Caco-2 (cell line): ENCODE data around the gene IDE. TPM values are rescaled to one million over a fixed set of nuclear protein-coding genes. Genes with fewer than 3 reads are reported as not detected.

Source experiments
- BruUV-seq: library from RNA; stranded (reverse); fragments of 400-500 nt; replicated peaks from 2 replicates; lab custom pipeline; 2021; lab: Mats Ljungman, UMichigan
- CTCF ChIA-PET: fragments of 300-600 bp; sonication (Branson Sonifier 250); formaldehyde crosslinking; loops from one replicate; lab custom pipeline; 2022; ENCODE audit warnings: antibody characterized with exemption; lab: Charles Lee
- POLR2A ChIA-PET: fragments of 300-600 bp; sonication (Branson Sonifier 250); formaldehyde crosslinking; loops from one replicate; lab custom pipeline; 2022; ENCODE audit warnings: antibody characterized with exemption; lab: Charles Lee
- DNase-seq, 2 experiments: peaks; one replicate each; pipeline versions ENCODE4 v3.0.0 to v3.0.0-alpha.2; 2020 to 2022
- H3K27me3 ChIP-seq: replicated peaks from 2 replicates; pipeline ENCODE4 v1.6.0; 2011; ENCODE audit warnings: low read length; ENCODE audit not compliant: control insufficient read depth, insufficient read depth
- H3K36me3 ChIP-seq: 2 replicates; pipeline ENCODE4 v1.5.1; 2011; ENCODE audit warnings: low read length; ENCODE audit not compliant: control insufficient read depth, insufficient read depth
- H3K4me1 ChIP-seq: fragments of 250-450 bp; sonication (Bioruptor Pico); 2 replicates; pipeline ENCODE4 v1.5.1; 2020; ENCODE audit warnings: mild to moderate bottlenecking
- H3K4me3 ChIP-seq: 2 replicates; pipeline ENCODE4 v1.5.1; 2011; ENCODE audit warnings: low read depth, mild to moderate bottlenecking, control low read depth, low read length
- H3K9me3 ChIP-seq: fragments of 250-450 bp; sonication (Bioruptor Pico); 2 replicates; pipeline ENCODE4 v1.5.1; 2020; ENCODE audit warnings: mild to moderate bottlenecking, moderate library complexity
- H3K27ac Mint-ChIP-seq: one replicate; pipeline ENCODE4 v1.8.0; 2022; ENCODE audit warnings: mixed read lengths; ENCODE audit not compliant: unreplicated experiment
- H3K27me3 Mint-ChIP-seq: one replicate; pipeline ENCODE4 v1.8.0; 2022; ENCODE audit warnings: mixed read lengths; ENCODE audit not compliant: insufficient read depth, unreplicated experiment
- H3K36me3 Mint-ChIP-seq: one replicate; pipeline ENCODE4 v1.8.0; 2022; ENCODE audit warnings: mild to moderate bottlenecking, mixed read lengths; ENCODE audit not compliant: insufficient read depth, unreplicated experiment
- H3K4me1 Mint-ChIP-seq: one replicate; pipeline ENCODE4 v1.8.0; 2022; ENCODE audit warnings: low read depth, mixed read lengths; ENCODE audit not compliant: unreplicated experiment
- H3K4me3 Mint-ChIP-seq: one replicate; pipeline ENCODE4 v1.8.0; 2022; ENCODE audit warnings: mild to moderate bottlenecking, moderate library complexity, mixed read lengths; ENCODE audit not compliant: unreplicated experiment
- H3K9me3 Mint-ChIP-seq: one replicate; pipeline ENCODE4 v1.8.0; 2022; ENCODE audit warnings: mixed read lengths; ENCODE audit not compliant: unreplicated experiment
- intact Hi-C: fragments of 100-400 bp; cut with micrococcal nuclease; formaldehyde crosslinking; loops from one replicate; pipeline ENCODE4 v1.10.0; 2022; ENCODE audit not compliant: unreplicated experiment
- total RNA-seq: library from RNA; stranded (reverse); gene quantifications from 2 replicates; pipeline ENCODE4 v1.2.3, GENCODE V29; 2022
- TF ChIP-seq, protein P1 (sequence below), 2 experiments: fragments of 200-600 bp in 1 of 2; IDR thresholded peaks; 1 replicate in 1 of 2; 2 replicates in 1 of 2; pipeline versions ENCODE4 v1.5.1 to v1.8.0; 2011 to 2022; ENCODE audit warnings: antibody characterized with exemption in 1 of 2, control low read depth in 1 of 2, inconsistent platforms in 1 of 2, low read depth in 1 of 2, low read length in 1 of 2, mild to moderate bottlenecking in 1 of 2, moderate library complexity in 1 of 2; ENCODE audit not compliant: insufficient read depth in 1 of 2, severe bottlenecking in 1 of 2, unreplicated experiment in 1 of 2

Gene IDE
- total RNA-seq, 1 experiment from 2014 or later, result 85.5 TPM

DNA sequence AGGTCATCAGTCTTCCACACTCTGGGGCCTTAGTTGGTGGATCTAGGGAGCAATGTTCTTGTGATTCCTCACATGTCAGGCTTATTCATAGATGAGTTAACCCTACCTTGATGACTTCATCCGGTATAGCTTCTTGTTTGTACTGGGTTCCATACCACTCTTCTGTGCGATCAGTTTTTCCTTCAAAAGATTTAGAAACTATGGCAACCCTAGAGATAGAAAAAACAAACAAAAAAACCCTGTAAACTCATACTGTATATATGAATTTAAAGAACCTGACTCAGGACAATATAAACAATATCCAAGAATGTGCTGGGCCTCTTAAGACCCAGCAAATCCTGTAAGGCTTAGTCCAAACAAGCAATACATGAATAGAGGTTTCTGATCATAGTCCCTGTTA lies 83.5 kb downstream of the IDE start:
- DNase-seq, result no peak
- POLR2A ChIA-PET, result no interaction called here
- Mint-ChIP-seq H3K36me3 (peaks cover 74% of the 10 kb centered on the region), H3K9me3 (no peaks in the 10 kb centered on the region), H3K27ac (no peak overlapping the region), H3K27me3 (no peaks in the 10 kb centered on the region), H3K4me3 (no peak overlapping the region), H3K4me1 (no peaks in the 10 kb centered on the region)
- no peak overlapping the region for H3K4me3 ChIP-seq
- CTCF ChIA-PET, result no interaction called here
- H3K4me1 ChIP-seq, result no peaks in the 10 kb centered on the region
- BruUV-seq, result no TSS peak
- H3K36me3 ChIP-seq, result no peaks in the 10 kb centered on the region; the same call in 1 of the 2 replicates
- intact Hi-C loops, result no loop called here
- H3K27me3 ChIP-seq, result no peaks in the 10 kb centered on the region
- no peaks in the 10 kb centered on the region for H3K9me3 ChIP-seq
- TF ChIP-seq, protein P1, sequence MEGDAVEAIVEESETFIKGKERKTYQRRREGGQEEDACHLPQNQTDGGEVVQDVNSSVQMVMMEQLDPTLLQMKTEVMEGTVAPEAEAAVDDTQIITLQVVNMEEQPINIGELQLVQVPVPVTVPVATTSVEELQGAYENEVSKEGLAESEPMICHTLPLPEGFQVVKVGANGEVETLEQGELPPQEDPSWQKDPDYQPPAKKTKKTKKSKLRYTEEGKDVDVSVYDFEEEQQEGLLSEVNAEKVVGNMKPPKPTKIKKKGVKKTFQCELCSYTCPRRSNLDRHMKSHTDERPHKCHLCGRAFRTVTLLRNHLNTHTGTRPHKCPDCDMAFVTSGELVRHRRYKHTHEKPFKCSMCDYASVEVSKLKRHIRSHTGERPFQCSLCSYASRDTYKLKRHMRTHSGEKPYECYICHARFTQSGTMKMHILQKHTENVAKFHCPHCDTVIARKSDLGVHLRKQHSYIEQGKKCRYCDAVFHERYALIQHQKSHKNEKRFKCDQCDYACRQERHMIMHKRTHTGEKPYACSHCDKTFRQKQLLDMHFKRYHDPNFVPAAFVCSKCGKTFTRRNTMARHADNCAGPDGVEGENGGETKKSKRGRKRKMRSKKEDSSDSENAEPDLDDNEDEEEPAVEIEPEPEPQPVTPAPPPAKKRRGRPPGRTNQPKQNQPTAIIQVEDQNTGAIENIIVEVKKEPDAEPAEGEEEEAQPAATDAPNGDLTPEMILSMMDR (IDR thresholded peaks at IDR 0.05; ENCODE audit: insufficient read depth in 1 of 2, low read depth in 1 of 2, low read length in 1 of 2, severe bottlenecking in 1 of 2, unreplicated experiment in 1 of 2), result no peak

DNA sequence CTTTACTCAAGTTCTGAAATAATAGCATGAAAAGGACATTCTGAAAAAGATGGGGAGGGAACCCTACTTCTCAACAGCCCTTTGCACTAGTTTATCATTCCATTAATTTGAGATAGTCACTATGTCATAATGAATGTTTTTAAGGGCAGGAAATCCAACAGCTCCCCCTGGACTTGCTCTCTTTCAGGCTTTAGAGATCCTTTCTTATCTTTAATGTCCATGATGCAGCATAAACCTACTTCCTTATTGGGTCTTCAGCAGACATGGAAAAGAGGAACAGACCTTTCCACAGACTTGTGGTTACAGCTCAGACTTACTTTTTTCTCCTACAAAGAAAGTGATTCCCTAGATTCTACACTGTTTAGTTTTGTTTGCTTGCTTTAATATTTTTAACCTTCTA lies 87.3 kb downstream of the IDE start:
- no peaks in the 10 kb centered on the region for H3K9me3 ChIP-seq
- CTCF ChIA-PET, result no interaction called here
- H3K36me3 Mint-ChIP-seq, result peaks cover 88% of the 10 kb centered on the region

DNA sequence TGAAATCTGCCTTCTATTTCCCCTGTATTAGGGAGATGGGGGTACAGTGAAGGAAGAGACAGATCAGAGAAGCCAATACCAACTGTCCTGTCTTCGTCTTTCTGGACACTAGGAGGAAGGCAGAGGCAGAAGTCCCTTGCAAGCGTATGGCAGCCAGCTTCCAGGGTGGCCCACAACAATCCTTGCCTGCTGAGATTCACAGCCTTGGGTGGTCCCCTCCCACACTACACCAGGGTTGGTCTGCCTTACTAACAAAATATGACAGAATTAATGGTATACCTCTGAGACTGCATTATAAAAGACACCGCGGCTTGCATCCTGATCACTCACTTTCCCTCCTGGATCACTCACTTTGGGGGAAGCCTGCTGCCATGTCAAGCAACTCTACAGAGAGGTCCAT lies 90.4 kb downstream of the IDE start:
- intact Hi-C loops, result no loop called here
- TF ChIP-seq, protein P1 (IDR thresholded peaks at IDR 0.05; ENCODE audit: insufficient read depth in 1 of 2, low read depth in 1 of 2, low read length in 1 of 2, severe bottlenecking in 1 of 2, unreplicated experiment in 1 of 2), result no peak
- POLR2A ChIA-PET, result no interaction called here
- CTCF ChIA-PET, result no interaction called here
- no peaks in the 10 kb centered on the region for H3K9me3 Mint-ChIP-seq
- DNase-seq, result no peak
- Histone ChIP-seq H3K27me3 (no peaks in the 10 kb centered on the region), H3K36me3 (no peaks in the 10 kb centered on the region; the same call in 1 of the 2 replicates), H3K4me3 (no peak overlapping the region), H3K4me1 (no peaks in the 10 kb centered on the region), H3K9me3 (no peaks in the 10 kb centered on the region)
- H3K27me3 Mint-ChIP-seq, result no peaks in the 10 kb centered on the region
- peaks cover 80% of the 10 kb centered on the region for H3K36me3 Mint-ChIP-seq
- H3K27ac Mint-ChIP-seq, result no peak overlapping the region
- BruUV-seq, result no TSS peak
- no peak overlapping the region for H3K4me3 Mint-ChIP-seq
- H3K4me1 Mint-ChIP-seq, result no peaks in the 10 kb centered on the region

More for the DNA sequence above, 87.3 kb downstream of the IDE start:
- Histone ChIP-seq H3K4me1 (no peaks in the 10 kb centered on the region), H3K27me3 (no peaks in the 10 kb centered on the region), H3K4me3 (no peak overlapping the region), H3K36me3 (no peaks in the 10 kb centered on the region; the same call in 1 of the 2 replicates)
- no TSS peak for BruUV-seq
- TF ChIP-seq, protein P1 (IDR thresholded peaks at IDR 0.05; ENCODE audit: insufficient read depth in 1 of 2, low read depth in 1 of 2, low read length in 1 of 2, severe bottlenecking in 1 of 2, unreplicated experiment in 1 of 2), result no peak
- Mint-ChIP-seq H3K27ac (no peak overlapping the region), H3K27me3 (no peaks in the 10 kb centered on the region), H3K4me3 (no peak overlapping the region), H3K9me3 (no peaks in the 10 kb centered on the region), H3K4me1 (no peaks in the 10 kb centered on the region)
- DNase-seq, result no peak
- POLR2A ChIA-PET, result no interaction called here
- intact Hi-C loops, result no loop called here
